NCI-H510A (cell line): ENCODE results near the gene KCTD14.
"Not testable (repeated sequence)": the region's sequence is repeated elsewhere in the genome, so short reads cannot be mapped to it uniquely, and the experiment has no call there.

Experiments used
- DNase-seq: peaks from one replicate; lab custom pipeline; 2025; lab: John Stamatoyannopoulos, UW

KCTD14 gene

GRCh38 chr11:78046486-78046854, 23.4 kb upstream of the KCTD14 start:
- DNase-seq, result no peak

GRCh38 chr11:78045851-78046485, 22.9 kb upstream of the KCTD14 start:
- peak; percentile 21 for DNase-seq

- DNase-seq, result no peak
Measured at GRCh38 chr11:78044706-78045105, 21.6 kb upstream of the KCTD14 start.

GRCh38 chr11:78041843-78042440, 18.9 kb upstream of the KCTD14 start:
- no peak for DNase-seq

GRCh38 chr11:78041380-78041719, 18.3 kb upstream of the KCTD14 start:
- not testable (repeated sequence) for DNase-seq

- no peak for DNase-seq
Measured at GRCh38 chr11:78040691-78041379, 17.8 kb upstream of the KCTD14 start.

GRCh38 chr11:78039919-78040671, 17.0 kb upstream of the KCTD14 start:
- DNase-seq, result peak; percentile 18

- DNase-seq, result no peak
Measured at GRCh38 chr11:78039391-78039918, 16.4 kb upstream of the KCTD14 start.

GRCh38 chr11:78038697-78039313, 15.7 kb upstream of the KCTD14 start:
- no peak for DNase-seq

- no peak for DNase-seq
Measured at GRCh38 chr11:78037825-78038620, 14.9 kb upstream of the KCTD14 start.

- DNase-seq, result no peak
Measured at GRCh38 chr11:78037056-78037455, 14.0 kb upstream of the KCTD14 start.

GRCh38 chr11:78036313-78036712, 13.2 kb upstream of the KCTD14 start:
- no peak for DNase-seq

GRCh38 chr11:78034623-78035022, 11.5 kb upstream of the KCTD14 start:
- DNase-seq, result no peak

- no peak for DNase-seq
Measured at GRCh38 chr11:78033040-78033439, 10.0 kb upstream of the KCTD14 start.

GRCh38 chr11:78032090-78032489, 9.0 kb upstream of the KCTD14 start:
- no peak for DNase-seq

GRCh38 chr11:78031629-78032028, 8.6 kb upstream of the KCTD14 start:
- no peak for DNase-seq

- peak; percentile 80 for DNase-seq
Measured at GRCh38 chr11:78030429-78031325, 7.6 kb upstream of the KCTD14 start.

- not testable (repeated sequence) for DNase-seq
Measured at GRCh38 chr11:78028423-78028822, 5.3 kb upstream of the KCTD14 start.

GRCh38 chr11:78027759-78028158, 4.7 kb upstream of the KCTD14 start:
- DNase-seq, result no peak

GRCh38 chr11:78025378-78025777, 2.3 kb upstream of the KCTD14 start:
- DNase-seq, result no peak
